GM18907 (cell line): ENCODE measurements around the gene CD300A.

Source experiments
- ATAC-seq: cut with Tn5 transposase; IDR thresholded peaks from one replicate; pipeline ENCODE4 v1.9.1; 2021; ENCODE audit warnings: mild to moderate bottlenecking, moderate library complexity; ENCODE audit not compliant: unreplicated experiment

The CD300A gene

DNA sequence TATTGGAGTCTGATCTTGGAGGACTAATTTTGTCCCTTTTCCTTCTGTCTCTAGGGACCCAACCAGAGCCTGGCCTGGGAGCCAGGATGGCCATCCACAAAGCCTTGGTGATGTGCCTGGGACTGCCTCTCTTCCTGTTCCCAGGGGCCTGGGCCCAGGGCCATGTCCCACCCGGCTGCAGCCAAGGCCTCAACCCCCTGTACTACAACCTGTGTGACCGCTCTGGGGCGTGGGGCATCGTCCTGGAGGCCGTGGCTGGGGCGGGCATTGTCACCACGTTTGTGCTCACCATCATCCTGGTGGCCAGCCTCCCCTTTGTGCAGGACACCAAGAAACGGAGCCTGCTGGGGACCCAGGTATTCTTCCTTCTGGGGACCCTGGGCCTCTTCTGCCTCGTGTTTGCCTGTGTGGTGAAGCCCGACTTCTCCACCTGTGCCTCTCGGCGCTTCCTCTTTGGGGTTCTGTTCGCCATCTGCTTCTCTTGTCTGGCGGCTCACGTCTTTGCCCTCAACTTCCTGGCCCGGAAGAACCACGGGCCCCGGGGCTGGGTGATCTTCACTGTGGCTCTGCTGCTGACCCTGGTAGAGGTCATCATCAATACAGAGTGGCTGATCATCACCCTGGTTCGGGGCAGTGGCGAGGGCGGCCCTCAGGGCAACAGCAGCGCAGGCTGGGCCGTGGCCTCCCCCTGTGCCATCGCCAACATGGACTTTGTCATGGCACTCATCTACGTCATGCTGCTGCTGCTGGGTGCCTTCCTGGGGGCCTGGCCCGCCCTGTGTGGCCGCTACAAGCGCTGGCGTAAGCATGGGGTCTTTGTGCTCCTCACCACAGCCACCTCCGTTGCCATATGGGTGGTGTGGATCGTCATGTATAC lies 26.5 kb upstream of the CD300A start:
- ATAC-seq: no peak

DNA sequence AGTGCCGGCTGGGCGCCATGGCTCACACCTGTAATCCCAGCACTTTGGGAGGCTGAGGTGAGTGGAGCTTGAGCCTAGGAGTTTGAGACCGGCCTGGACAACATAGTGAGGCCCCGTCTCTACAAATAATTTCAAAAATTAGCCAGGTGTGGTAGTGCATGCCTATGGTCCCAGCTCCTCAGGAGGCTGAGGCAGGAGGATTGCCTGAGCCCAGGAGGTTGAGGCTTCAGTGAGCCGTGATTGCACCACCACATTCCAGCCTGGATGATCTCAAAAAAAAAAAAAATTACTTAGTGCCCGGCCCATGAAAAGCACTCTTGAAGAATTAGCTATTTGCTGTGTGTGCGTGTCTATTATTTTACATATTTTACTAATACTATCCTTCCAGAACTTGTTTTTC lies 24.9 kb upstream of the CD300A start:
- ATAC-seq: no peak

DNA sequence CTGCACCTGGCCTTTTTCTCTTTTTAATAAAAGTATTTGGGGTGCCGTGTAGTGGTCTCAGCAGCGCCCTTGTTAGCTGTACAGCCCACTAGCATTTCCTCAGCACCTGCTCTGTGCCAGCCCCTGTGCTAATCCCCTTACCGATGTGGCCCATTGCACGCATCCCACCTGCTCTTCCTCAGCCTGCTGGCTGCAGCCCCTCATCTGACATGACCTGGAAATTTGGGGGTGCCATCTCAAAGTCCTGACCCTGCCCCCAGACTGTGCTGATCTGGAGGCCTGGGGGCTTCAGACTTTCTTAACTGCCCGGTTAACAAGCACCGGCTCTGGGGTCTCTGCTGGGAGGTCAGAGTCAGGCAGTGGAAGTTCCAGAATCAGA lies 24.2 kb upstream of the CD300A start:
- no peak for ATAC-seq

- peak; percentile 61 for ATAC-seq
Observed at GRCh38 chr17:74442670-74443515, 23.5 kb upstream of the CD300A start.

DNA sequence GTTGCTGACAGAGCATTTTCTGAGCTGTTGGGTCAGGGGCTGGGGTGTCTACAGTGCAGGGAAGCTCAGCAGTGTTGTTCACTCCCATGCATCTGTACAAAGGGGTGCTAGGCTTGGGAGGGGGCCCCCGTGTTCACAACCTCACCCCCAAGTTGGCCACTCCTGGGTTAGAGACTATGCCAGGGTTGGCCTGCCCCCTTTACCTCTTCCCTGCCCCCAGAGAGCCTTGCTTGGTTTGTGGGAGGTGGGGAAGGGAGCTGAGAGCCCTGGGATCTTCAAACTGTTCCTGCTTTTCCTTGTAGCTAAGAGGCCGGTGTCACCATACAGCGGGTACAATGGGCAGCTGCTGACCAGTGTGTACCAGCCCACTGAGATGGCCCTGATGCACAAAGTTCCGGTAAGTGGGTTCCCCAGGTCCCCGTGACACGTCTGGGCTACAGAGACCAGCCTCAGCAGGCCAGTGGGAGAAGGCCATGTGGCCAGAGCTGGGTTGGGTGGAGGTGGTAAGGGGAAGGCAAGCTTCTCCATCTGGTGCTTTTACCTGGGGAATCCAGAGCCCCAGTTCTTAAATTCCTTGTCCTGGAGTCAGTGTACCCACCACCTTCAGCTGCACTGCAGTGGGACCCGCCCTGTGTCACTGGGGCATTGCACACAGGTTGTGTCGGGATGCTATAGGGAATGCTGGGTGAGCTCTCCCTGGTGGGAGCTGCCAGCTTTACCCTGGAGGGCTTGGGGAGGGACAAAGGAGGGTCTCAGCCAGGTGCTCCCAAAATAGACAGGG lies 22.7 kb upstream of the CD300A start:
- no peak for ATAC-seq

DNA sequence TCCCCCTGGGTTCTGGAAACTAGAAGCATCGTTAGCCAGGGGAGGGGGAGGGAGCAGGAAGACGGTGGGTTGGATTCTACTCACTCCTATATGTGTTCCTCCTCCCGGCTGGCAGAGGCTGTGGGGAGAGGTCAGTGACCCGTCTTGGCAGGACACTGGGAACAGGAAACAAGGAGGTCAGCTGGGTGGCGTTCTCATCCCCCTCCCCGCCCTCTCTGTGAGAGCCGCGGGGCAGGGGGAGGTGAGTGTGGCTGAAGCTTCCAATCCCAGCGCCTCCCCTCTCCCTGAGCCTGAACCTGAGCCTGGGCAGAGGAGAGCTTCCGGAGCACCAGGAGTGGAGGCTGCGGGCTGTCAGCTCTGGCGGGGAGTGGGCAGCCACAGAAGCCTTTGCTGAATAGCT lies 22.0 kb upstream of the CD300A start:
- no peak for ATAC-seq

DNA sequence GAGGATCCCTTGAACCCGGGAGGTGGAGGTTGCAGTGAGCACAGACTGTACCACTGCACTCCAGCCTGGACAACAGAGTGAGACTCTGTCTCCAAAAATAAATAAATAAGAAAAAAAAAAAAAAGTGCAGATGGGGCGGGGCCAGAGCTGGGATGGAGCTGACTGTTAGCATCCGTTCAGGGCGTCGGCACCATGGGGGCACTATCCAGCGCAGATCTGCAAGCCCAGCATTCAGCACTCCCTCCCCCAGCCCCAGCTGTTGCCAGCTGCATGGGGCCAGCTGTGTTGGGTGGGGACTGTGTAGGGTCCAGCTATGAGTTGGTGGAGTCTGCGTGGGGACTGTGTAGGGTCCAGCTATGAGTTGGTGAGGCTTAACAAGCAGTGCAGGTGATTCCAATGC lies 21.3 kb upstream of the CD300A start:
- ATAC-seq: no peak

DNA sequence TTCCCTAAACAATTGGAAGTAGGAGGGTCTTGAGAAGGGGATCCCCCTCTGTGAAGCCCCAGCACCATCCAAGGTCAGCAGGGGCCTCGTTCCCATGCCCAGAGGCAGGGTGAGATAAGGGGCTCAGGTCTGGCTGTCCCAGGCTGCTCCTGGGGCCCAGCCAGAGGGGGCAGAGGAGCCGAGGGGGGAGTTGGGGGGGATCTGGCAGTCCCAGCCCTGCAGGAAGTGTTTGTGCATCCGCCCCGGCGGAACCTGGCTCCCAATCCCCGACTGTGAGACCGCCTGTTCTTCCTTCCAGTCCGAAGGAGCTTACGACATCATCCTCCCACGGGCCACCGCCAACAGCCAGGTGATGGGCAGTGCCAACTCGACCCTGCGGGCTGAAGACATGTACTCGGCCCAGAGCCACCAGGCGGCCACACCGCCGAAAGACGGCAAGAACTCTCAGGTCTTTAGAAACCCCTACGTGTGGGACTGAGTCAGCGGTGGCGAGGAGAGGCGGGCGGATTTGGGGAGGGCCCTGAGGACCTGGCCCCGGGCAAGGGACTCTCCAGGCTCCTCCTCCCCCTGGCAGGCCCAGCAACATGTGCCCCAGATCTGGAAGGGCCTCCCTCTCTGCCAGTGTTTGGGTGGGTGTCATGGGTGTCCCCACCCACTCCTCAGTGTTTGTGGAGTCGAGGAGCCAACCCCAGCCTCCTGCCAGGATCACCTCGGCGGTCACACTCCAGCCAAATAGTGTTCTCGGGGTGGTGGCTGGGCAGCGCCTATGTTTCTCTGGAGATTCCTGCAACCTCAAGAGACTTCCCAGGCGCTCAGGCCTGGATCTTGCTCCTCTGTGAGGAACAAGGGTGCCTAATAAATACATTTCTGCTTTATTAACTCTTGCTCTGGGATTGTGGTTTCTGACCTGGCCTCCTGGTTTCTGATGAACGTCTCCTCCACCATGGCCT lies 19.6 kb upstream of the CD300A start:
- ATAC-seq: peak; percentile 50

DNA sequence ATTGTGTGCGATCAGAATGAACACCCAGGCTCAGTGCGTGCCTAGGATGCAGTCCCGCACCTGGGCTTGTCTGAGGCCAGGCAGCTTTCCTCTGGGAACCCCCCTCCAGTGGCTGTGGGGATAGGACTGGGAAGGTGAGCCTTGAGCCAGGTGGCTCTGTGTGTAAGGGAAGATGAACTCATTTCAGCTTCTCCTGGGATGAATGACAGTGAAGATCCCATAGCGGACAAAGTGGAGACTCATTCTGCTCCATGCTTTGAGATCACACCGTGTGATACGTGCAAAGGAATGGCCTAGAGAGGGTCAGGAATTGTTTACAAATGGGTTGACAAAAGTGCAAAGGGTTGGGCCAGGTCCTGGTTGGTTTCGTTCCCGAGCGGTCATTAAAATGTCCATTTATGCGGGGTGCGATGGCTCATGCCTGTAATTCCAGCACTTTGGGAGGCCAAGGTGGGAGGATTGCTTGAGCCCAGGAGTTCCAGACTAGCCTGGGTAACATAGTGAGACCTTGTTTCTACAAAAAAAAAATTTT lies 18.7 kb upstream of the CD300A start:
- ATAC-seq: no peak

- no peak for ATAC-seq
Observed at GRCh38 chr17:74448756-74449155, 17.7 kb upstream of the CD300A start.

- ATAC-seq: no peak
Observed at GRCh38 chr17:74449306-74449705, 17.1 kb upstream of the CD300A start.

- ATAC-seq: no peak
Observed at GRCh38 chr17:74449773-74450172, 16.7 kb upstream of the CD300A start.

DNA sequence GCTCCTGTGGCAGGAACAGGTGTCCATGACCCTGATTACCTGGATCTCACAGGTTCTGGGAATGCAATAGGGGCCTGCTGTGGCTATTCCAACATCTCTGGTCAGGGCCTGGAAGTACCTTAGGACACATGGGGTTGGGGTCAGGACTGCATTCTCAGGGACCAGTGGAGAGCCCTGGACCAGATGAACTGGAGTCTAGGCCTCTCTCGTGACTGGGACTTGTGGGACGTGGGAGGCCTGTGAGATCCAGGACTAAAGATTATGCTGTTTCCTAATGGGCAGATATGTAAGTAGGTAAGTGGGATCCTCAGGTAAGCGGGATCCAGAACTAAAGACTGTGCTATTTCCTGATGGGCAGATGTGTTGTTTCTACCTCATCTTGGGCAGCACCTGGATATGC lies 16.2 kb upstream of the CD300A start:
- ATAC-seq: no peak

GRCh38 chr17:74450925-74451403 lies 15.5 kb upstream of the CD300A start:
- ATAC-seq: no peak

- no peak for ATAC-seq
Observed at GRCh38 chr17:74451557-74451956, 14.9 kb upstream of the CD300A start.

DNA sequence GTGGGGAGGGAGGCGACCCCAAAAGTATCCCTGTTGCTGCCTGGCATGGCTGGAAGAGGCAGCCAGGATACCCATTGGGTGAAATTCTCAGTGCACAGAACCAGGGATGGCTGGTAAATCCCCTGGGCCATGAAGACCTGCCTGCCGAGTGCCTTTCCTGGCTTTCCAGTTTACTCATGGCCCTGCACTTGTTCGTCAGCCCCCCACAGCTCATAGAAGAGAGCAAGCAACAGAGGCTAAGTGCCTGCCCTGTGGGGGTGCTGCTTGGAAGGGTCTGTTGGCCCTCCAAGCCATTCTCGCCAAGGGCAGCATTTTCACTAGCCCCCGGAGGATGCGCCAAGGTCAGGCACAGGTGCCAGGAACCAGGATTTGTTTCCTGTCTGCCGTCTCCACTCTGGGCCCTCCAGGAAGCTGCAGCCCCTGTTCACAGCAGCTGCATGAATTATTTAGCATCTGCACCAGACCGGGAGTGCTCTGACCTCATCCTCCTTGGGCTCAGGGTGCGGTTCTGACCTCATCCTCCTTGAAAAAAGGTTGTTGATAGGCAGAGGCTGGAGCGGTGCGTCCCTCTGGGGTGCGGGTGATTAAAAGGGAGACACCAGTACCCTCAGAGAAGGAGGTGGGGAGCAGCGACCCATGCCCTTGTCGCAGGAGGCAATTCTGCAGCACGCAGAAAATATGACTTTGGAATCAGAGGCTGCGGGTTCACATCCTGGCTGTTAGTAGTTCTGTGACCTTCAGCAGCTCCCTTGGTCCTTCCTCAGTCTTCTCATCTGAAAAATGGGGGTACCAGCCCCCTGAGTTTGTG lies 14.2 kb upstream of the CD300A start:
- no peak for ATAC-seq

GRCh38 chr17:74452841-74453661 lies 13.4 kb upstream of the CD300A start:
- no peak for ATAC-seq

DNA sequence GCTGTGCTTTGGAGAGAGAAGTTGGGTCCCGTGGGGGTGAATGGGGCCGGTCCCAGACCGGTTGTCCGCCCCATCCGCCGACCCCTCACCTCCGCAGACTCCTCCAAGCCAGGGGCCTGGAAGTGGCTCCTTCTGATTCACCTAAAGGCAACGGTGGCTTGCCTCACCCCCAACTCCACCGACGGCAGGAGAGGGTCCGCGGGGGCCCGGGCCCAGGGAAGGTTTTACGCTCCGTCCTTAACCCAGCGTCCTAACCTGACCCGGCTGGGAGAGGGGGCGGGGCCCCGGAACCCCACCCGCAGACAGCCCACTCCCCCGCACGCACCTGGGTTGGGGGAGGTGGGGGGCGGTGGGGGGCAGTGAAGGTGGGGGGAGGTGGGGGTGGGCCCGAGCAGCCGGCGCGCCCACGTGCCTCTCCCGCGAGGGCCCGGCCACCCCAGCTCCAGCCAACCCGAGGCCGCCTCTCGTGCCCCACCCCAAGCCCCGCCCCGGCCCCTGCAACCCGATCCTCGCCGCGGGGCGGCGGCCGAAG lies 12.7 kb upstream of the CD300A start:
- peak; percentile 24 for ATAC-seq
